HG03558 (cell line): ENCODE measurements around the gene DMRTB1.

ENCODE experiments used
- ATAC-seq: cut with Tn5 transposase; IDR thresholded peaks from one replicate; pipeline ENCODE4 v1.9.1; 2021; ENCODE audit warnings: moderate number of reproducible peaks; ENCODE audit not compliant: unreplicated experiment; ENCODE audit errors: extremely low read depth

DMRTB1 gene

DNA sequence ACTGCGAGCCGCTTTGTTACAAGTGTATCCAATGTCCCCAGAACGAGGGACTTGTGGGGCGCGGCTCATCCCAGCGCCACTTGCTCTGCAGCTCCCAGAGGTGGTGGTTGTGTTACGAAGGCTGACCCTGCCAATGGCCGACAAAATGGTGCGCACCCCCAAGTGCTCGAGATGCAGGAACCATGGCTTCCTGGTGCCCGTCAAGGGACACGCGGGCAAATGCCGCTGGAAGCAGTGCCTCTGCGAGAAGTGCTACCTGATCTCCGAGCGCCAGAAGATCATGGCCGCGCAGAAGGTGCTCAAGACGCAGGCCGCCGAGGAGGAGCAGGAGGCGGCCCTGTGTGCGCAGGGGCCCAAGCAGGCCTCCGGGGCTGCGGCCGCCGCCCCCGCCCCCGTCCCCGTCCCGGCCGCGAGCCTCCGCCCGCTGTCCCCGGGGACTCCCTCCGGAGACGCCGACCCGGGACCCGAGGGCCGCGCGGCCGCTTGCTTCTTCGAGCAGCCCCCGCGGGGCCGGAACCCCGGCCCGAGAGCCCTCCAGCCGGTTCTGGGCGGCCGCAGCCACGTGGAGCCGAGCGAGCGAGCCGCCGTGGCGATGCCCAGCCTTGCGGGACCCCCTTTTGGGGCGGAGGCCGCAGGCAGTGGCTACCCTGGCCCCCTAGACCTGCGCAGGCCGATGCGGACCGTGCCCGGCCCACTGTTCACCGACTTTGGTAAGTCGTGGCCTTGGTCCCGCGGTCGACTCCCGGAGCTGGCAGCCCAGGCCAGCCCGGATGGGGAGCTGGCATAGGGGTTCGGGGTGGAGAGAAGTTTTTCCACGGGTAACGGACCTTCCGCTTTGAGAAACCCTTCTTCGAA lies at the start of gene DMRTB1:
TSS of gene DMRTB1 (plus strand) at position 79 of the 855 bp plus-strand sequence. CDS start at position 134, 55 bp downstream.
- ATAC-seq = no peak

DNA sequence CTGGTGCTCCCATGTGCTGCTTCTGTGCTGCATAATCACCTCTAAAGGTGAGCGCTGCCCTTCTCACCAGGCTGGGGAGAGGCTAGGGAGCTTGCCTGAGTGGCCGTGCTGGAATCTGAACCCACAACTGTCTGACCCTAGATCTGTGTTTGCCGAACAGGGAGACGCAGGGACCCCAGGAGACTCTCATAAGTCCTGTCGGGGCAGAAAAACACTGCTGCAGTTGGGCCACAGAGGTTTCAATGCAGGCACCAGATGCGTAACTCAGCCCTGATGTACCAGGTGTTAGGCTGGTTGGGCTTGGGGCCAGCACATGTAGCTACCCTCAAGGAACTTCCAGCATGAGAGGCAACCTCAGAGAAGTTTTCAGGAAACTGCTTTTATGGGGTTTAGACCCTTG lies 49.5 kb upstream of the DMRTB1 start:
- no peak for ATAC-seq

DNA sequence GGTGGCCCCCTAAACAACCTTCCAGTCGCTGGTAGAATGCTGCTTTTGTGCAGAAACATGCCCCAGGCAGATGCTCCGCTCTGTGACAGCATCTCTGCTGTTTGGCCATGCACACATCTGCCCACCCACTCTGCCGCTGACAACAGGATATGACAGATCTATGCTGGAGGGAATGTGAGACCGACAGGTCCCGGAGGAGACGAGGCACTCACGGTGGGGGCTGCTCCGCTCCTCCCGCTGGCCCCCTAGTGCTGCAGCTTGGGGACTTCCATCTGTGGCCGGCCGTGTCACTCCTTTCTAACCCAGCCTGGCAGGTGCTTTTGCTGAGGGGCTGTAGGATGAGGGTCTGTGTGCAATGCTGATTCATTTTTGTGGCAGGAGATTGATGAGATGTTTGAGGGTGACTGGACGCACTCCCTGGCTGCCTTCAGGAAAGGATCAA lies 49.1 kb upstream of the DMRTB1 start:
- no peak for ATAC-seq

DNA sequence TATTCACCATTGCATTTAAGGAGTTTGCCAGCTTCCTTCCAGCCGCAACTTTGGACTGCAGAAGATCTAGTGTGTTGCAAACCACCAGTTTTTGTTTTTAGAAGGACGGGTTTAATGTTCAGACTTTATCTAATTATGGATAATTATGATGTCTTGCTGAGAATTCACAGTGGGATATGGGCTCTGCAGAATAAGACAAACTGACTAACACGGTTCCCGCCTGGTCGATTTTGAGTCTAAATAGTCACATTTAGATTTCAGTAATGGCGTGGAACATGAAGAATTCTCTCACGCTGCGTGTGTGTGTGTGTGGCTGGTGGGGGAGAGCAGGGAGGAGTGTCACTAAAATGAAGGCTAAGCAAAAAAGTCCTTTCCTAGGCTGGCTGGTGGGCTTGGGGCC lies 48.5 kb upstream of the DMRTB1 start:
- no peak for ATAC-seq

DNA sequence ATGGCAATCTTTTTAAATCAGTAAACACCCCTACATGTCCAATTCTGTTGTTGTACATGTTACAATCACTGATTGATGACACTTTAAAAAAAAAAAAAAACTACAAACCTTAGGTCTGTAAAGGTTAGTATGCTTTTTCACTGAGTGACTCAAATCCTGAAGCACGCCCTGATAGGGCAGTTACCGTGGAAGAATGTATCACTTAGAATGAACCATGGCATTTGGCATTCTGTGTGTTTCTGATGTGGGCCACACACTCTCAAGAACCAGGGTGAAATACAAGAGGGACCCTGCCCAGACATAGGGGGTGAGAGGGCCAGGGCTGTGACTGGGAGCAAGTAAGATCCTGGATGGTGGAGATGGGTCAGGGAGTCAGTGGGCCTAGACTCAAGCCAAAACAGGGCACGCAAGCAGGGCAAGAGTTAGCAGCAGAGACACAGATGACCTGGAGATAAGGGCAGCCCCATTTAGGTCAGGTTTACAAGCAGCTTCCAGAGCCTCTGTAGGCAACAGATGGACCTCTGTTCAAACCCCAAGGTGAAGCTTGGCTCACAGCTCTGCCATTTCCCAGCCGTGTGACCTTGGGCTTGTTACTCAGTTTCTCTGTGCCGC lies 47.6 kb upstream of the DMRTB1 start:
- no peak for ATAC-seq

DNA sequence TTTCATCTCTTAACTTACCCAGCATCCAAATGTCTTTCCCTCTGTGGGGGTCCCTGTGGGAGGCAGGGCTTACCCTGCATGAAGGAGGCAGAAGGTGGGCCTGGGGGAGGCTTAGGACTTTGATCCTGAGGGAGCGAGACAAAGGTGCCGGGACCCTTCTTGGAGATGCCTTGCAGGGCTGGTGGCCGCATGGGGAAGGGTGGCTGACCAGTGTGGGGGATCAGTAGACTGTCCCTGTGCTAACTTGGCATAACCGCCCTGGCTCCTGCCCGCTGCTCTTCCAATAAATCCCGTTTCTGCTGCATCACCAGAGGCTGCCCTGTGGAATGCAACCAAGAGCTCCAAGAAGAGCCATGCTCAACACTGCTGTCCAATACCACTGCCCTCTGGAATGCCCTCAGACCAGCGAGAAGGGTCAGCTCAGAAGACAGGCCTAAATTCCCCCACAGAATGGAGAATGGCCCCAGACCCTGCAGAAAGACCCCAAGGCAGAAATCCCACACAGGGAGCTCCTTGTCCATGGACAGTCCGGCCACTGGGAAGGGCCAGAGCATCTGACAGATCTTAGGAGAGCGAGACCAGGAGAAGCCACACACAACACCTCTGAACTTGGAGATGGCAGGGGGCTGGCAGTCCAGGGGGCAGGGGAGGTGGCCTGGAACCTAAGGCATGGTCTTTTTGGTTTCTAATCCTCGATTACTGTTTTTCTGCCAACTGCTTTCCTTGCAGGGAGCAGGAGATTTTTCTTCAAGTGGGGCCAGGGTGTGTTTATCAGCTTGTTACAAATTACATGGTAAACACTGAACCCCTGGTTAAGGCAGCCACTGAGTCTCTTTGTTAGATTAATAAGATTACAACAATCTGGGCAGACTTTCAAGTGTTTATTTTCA lies 46.7 kb upstream of the DMRTB1 start:
- no peak for ATAC-seq

DNA sequence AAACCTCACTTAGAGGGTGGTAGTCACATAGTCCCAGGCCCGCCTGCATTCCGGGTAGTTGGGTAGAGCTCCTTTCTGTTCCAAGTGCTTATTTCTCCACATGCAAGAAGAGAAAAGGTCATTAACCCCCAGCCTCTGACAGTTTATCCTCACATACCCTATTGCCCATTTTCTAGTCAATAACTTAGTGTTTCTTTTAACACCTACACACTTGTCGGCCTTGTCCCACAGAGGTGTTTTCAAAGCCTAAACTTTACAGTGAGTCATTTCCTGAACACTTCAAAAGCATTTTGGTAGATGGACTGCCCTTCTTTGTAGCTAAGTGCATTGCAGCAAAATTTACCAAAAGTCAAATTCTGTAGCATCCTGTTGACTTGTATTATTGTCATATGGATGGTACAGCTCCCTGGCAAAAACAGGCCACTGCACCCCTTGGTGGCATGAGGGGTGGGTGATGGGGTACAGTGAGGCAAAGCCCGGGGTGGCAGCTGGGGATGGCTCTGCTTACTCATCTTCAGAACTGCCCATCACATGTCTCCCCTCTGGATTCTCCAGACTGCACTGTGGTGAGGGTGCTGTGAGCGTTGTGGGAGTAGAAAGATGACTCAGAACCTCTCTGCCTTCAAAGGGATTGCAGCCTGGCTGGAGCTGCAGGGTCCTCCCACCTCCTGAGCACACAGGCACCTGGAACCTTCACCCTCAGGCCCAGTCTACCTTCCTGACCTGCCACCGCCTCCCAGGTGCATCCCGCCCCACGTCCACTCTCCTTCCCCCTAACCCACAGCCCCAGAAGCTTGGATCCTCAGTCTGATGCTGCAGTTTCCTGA lies 45.8 kb upstream of the DMRTB1 start:
- ATAC-seq = no peak

DNA sequence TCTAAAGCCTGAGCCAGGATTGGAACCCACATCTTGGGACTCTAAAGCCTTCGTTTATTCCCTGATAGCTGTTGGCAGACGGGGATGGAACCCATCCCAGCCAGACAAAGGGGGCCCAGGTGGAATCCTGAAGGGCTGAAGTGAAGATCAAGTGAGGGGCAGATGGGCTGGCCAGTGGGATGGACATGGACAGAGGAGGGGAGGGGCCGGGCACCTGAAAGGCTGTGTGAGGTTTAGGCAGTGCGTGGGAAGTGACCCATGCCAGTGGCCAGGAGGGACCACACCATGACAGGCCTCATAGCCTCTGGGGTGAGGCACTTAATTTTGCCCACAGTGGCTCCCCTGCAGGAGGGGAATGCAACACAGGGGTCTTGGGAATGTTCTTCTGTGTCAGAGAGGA lies 44.6 kb upstream of the DMRTB1 start:
- ATAC-seq = no peak

DNA sequence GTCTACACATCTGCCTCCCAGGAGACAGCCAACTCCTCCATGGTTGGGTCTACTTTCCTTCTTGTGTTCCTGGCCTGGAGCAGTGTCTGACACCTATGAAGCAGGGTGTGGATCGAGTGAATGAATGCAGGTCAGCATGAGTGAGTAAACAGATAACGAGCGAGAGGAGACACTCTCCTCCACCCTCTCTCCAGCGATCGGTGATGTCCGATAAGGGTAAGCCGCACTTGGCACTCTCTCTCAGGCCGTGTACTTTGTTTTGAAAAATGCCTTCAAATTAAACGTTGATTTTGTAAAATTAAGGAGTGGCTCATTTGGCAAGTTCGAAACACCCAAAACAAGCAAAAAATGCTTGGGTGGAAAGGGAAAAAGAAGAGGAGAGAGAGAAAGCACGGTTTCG lies 43.8 kb upstream of the DMRTB1 start:
- ATAC-seq = no peak

DNA sequence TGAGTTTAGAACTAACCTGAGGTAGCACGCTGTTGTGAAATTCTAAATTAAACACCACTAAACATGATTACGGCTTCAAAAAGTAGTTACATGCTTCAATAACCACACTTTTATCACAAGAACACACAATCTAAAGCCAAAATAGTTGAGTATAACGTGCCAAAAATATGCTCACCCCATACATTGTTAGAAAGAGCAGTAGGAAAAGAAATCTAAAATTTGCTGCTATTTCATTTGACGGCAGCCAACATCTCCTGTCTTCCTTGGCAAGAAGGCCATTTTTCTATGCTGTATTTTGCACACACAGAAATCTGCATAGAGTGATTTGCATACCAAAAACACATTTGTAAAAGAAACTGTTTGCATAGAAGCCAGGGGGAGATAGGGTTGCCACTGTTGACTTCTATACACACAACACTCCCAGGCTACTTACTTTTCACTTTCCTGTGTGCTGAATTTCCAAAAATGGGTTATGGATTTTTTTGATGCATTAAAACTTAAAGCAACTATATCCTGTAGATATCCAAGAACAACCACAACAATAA lies 42.9 kb upstream of the DMRTB1 start:
- ATAC-seq = no peak

DNA sequence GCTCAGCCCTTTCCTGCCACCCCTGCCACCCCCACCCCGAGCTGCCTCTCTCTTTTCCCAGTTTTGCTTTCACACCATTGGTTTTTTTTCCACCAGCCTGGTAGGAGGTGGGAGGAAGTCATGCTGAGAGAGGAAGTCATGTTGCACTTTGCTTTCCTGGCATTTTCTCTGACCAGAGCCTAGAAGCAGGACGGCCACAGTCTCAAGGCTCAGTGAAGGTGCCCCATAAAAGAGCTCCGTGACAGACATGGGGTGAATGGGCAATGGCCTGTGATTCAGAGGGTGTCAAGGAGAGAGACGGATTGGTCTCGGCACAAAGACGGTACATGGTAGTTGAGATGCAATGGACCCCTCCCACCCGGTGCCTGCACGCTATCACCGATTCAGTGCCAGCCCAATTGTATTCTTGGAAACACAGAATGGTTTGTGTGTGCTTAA lies 42.1 kb upstream of the DMRTB1 start:
- ATAC-seq = no peak

DNA sequence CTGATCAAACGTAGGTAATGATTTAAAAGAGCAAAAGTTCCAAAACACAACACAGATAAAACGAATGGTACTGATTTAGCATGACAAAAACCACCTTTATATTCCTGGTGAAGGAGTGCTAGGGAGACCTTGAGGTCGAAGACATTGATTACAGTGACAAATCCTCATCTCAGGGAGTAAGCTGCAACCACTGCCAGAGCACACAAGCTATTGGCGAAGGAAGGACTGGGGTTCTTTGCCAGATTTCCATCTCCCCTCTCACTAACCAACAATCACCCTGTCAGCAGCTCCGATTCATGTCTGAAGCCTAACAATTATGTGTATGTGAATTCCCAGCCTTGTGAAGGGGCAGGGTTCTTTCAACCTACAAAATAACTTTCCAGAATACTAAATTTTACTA lies 40.2 kb upstream of the DMRTB1 start:
- ATAC-seq = no peak

DNA sequence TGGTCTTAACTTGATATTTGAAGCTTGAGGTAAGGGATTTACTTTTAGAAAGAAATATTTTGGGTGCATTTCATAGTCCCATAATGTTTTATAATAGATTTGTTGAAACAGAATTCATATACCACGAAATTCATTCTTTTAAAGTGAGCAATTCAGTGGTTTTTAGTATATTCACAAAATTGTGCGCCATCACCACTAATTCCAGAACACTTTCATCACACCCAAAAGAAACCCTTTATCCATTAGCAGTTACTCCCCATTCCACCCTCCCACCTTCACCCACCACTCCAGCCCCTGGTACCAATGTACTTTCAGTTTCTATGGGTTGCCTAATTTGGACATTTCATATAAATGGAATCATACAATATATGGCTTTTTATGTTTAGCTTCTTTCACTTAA lies 38.9 kb upstream of the DMRTB1 start:
- ATAC-seq = no peak

DNA sequence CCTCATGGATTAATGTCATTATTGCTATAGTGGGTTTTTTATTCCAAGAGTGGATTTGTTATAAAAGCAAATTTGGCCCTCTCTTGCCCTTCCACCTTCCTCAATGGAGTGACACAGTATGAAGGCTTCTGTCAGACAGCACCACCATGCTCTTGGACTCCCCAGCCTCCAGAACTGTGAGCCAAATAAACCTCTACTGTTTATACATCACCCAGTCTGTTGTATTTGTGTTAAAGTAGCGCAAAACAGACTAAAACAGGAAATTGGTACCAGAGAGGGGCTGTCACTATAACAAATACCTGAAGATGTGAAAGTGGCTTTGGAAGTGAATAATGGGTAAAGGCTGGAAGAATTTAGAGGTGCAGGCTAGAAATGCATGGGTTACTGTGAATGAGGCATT lies 38.0 kb upstream of the DMRTB1 start:
- ATAC-seq = no peak

DNA sequence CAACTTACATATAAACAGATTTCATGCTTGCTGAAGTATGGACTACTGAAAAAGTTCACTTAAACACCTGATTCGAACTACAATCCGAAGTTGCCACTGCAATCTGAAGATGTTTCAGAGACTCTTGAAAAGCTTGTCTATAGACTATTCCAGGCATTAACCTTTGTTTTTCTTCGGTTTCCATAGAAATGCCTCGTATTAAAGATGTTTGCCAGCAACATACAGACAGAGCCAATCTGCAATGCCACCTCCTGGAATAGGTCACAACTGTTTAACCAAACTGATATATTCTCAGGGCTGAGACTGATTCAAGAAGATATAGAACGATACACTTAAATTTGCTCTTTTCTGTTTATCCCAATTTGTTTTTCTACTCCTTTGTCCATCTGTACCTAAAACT lies 28.9 kb upstream of the DMRTB1 start:
- no peak for ATAC-seq

DNA sequence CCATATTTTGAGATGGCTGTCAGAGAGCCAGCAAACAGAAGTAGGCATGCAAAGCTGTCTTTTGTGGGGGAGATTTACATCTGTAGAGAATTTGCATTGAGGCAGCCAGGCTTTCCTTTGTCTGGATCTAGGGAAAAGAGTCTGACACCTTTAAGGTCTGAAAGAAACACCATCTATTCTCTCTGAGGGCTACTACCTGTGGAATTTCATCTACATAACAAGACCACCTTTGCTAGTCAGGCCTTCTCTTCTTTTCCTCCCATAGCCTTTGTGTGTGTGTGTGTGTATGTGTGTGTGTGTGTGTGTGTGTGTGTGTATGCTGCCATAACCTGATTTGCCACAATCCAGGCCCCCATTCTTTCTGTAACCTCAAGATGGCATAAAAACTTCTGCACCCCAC lies 28.4 kb upstream of the DMRTB1 start:
- ATAC-seq = no peak

DNA sequence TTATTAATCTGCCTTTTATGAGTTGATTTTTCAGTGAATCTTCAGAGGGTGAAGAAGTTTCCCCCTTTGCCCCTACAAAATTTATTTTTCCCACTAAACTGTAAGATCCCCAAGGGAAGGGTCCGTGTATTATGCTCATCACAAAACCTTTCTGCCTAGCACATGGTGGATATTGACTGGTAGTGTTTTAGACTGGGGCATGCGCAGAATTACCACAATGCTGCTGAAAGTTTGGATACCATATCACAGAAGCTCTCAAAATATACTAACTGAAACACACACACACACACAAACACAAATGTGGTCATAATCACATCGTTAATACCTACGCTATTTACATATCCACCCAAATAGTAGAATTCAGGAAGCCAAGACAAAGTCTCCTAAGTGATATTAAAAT lies 28.0 kb upstream of the DMRTB1 start:
- ATAC-seq = no peak

DNA sequence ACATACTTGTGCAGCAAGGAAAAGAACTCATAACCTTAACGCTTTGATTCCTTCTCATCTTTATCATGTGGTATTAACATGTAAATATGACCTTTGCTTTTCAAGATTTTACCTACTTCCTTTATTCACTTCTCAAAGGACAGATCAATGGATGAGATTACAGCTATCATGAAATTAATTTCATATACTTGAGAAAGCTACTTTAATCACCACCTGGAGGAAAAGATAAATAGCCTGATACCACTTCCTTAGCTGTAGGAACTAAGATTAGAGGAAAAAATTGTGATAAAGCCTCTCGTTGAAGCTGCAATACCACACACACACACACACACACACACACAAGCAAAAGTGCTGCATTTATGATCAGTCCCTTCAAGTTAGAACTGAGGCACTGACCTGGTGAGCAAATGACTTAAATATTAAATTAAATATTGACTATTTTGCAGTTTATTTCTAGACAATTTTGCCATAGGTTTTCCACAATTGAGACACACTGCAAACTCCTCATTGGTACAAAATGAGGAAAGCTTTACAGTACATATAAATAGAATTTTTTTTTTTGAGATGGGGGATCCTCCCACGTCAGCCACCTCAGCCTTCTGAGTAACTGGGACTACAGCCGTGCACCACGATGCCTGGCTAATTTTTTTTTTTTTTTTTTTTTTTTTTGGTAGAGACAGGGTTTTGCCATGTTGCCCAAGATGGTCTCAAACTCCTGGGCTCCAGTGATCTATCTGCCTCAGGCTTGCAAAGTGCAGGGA lies 27.2 kb upstream of the DMRTB1 start:
- ATAC-seq = no peak

DNA sequence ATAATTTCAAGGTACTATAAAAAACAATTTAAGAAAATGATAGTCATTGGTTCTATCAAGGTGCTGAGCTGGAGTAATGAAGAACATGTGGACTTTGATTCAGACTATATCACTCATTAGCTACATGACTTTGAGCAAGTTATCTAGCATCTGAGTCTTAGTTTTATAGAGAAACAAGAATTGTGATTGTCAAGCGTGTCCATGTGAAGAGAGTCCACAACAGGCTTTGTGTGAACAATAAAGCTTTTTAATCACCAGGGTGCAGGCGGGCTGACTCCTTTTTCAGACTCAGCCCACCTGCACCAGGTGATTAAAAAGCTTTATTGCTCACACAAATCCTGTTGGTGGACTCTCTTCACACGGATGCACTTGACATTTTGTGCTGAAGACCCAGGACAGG lies 26.6 kb upstream of the DMRTB1 start:
- no peak for ATAC-seq
